Heart left ventricle (tissue), 16 donors: Measurements from ENCODE around the gene PTPN21. TPM values are rescaled to one million over a fixed set of nuclear protein-coding genes. Genes with fewer than 3 reads are reported as not detected.

Experiments
- ATAC-seq, 4 donors: fragments of 200-7000 bp; cut with Tn5 transposase; one replicate each; pipeline ENCODE4 v1.9.1; 2020 to 2022; ENCODE audit warnings: moderate library complexity in 4 of 4, mild to moderate bottlenecking in 3 of 4, moderate number of reproducible peaks in 1 of 4
- DNase-seq, 5 donors: peaks; one replicate each; pipeline ENCODE4 v3.0.0-alpha.2; 2020
- H3K27ac ChIP-seq, 12 donors: fragments of 200-600 bp; sonication (generic) in 4 of 12; one replicate each; pipeline versions ENCODE4 v1.5.0 to v1.8.0; 2016 to 2022; ENCODE audit warnings: mild to moderate bottlenecking in 2 of 12
- H3K27me3 ChIP-seq, 9 donors: fragments of 200-600 bp; sonication (generic) in 2 of 9; one replicate each; pipeline versions ENCODE4 v1.5.1 to v1.8.0; 2016 to 2022; ENCODE audit warnings: mild to moderate bottlenecking in 3 of 9
- H3K36me3 ChIP-seq, 9 donors: fragments of 200-600 bp; sonication (generic) in 2 of 9; one replicate each; pipeline versions ENCODE4 v1.5.0 to v1.8.0; 2018 to 2022; ENCODE audit warnings: mild to moderate bottlenecking in 2 of 9
- H3K4me1 ChIP-seq, 12 donors: fragments of 200-600 bp; sonication (generic) in 4 of 12; one replicate each; pipeline versions ENCODE4 v1.5.0 to v1.8.0; 2016 to 2022; ENCODE audit warnings: mild to moderate bottlenecking in 3 of 12
- H3K4me3 ChIP-seq, 12 donors: fragments of 200-600 bp; sonication (generic) in 4 of 12; one replicate each; pipeline versions ENCODE4 v1.5.0 to v1.8.0; 2017 to 2022; ENCODE audit warnings: mild to moderate bottlenecking in 9 of 12, moderate library complexity in 4 of 12
- H3K9me3 ChIP-seq, 12 donors: fragments of 200-600 bp; sonication (generic) in 4 of 12; one replicate each; pipeline versions ENCODE4 v1.5.0 to v1.8.0; 2016 to 2022; ENCODE audit warnings: mild to moderate bottlenecking in 1 of 12
- CTCF ChIP-seq, 12 donors: fragments of 200-600 bp; sonication (generic) in 4 of 12; IDR thresholded peaks; one replicate each; pipeline versions ENCODE4 v1.5.0 to v1.8.0; 2018 to 2022; ENCODE audit warnings: antibody characterized with exemption in 12 of 12, mild to moderate bottlenecking in 5 of 12
- POLR2A ChIP-seq, 2 donors: fragments of 450-650 bp; IDR thresholded peaks; one replicate each; pipeline ENCODE4 v1.6.1; 2017; ENCODE audit warnings: antibody characterized with exemption in 2 of 2, mild to moderate bottlenecking in 2 of 2, moderate library complexity in 2 of 2
- WGBS, 4 donors: extraction: QIAGEN DNeasy Blood & Tissue Kit in 2 of 4; methylation state at CpG; one replicate each; pipeline versions ENCODE4 v1.1.5 to v1.1.7; 2013 to 2018; 5-methylcytosine and 5-hydroxymethylcytosine counted together
- intact Hi-C, 10 donors: fragments of 100-400 bp; cut with DNase I; formaldehyde crosslinking; loops; one replicate each; pipeline versions ENCODE4 v1.11.1 to v1.14.2; 2022
- polyA plus RNA-seq, 2 donors: library from polyadenylated mRNA; stranded (reverse); fragments of 200-250 nt; gene quantifications; one replicate each; pipeline ENCODE4 v1.2.3, GENCODE V29; 2013
- total RNA-seq, 9 donors: library from RNA; depleted of rRNA in 2 of 9; stranded (reverse); fragments of >200 nt in 2 of 9; fragmentation: NEBNext Ultra II Directional in 3 of 9; extraction: Animal tissue kit (Norgen Biotek cat#: 25700) in 3 of 9; gene quantifications; one replicate each; pipeline versions ENCODE4 v1.1.0 to v1.2.4, GENCODE V29; 2016 to 2023
- donor health status: ischemic (EF 13 %, LVEDD 7.1; RV severe dilation, severe dysfunction).
- donor health status: healthy with polysubstance abuse.
- donor health status: DM: no; HTN: yes; CAD: no.
- donor health status: DM: no; HTN: no; CAD: no.
- donor health status: ischemic (EF 25% LVEDD 6.9; RV normal size, moderate dysfunction).
- donor health status: ischemic (EF 25% LVEDD 5.7; RV mildly dilated, moderate dysfunction).
- donor health status: healthy.
- donor health status: DM: yes; HTN: yes; CAD: no.
- donor health status: ischemic (EF 35%, LVEDD 5.7; RV mildly dilated, moderate dysfunction).
- donor health status: nonischemic (EF 11% LVEDD 7.7; RV severe dilation, severe dysfunction).
- donor health status: DM: yes; HTN: yes; CAD: no.
- donor health status: PGD.
- donor health status: ischemic (EF 29% LVEDD 5.4; RV normal size, mild dysfunction).
- donor health status: nonischemic (EF 23%, LVEDD 6.1; RV moderate dilation, normal function).

PTPN21 gene
- total and polyA plus RNA-seq, 11 donors, result 9.4 to 68.3 (median 24.8) TPM

- peak; percentile 81 to 87 (median 84) for ATAC-seq
- H3K36me3 ChIP-seq, result peaks cover 0 to 40% (median 16%) of the 10 kb centered on the region in 9 donors
- WGBS, 4 donors, result 6 to 14% (median 8%) methylated on average over 30 to 50 of the region's 50 CpGs
- DNase-seq, result peak; percentile 81 to 86 (median 83)
- peaks cover 11 to 70% (median 47%) of the 10 kb centered on the region in 12 donors for H3K4me1 ChIP-seq
- peak overlapping the region; percentile 38 to 91 (median 74) for H3K4me3 ChIP-seq
- H3K27me3 ChIP-seq, result peaks cover 0 to 54% (median 0%) of the 10 kb centered on the region in 9 donors
- H3K9me3 ChIP-seq, result no peaks in the 10 kb centered on the region
- intact Hi-C loops, result loop anchor here in 3 of 10 donors (2.0 to 10.0 kb wide), 4 partner anchors 58 to 606 kb away; partner anchors contain the start of genes SPATA7 (in 2 of the 3) and GALC (in 1 of the 3)
- TF ChIP-seq CTCF (IDR thresholded peaks at IDR 0.05) (peak in 9 of 12 donors; percentile 24 to 58 (median 42)), POLR2A (IDR thresholded peaks at IDR 0.05) (peak in 1 of 2 donors; percentile 29)
- peak overlapping the region in 11 of 12 donors; percentile 54 to 85 (median 77) for H3K27ac ChIP-seq
These were observed 3.5 kb downstream of the PTPN21 start for GRCh38 chr14:88551094-88551870.

- H3K9me3 ChIP-seq, result no peaks in the 10 kb centered on the region
- H3K4me3 ChIP-seq, result peak overlapping the region in 1 of 12 donors; percentile 83
- peaks cover 9 to 60% (median 40%) of the 10 kb centered on the region in 12 donors for H3K4me1 ChIP-seq
- DNase-seq (no peak), ATAC-seq (no peak)
- H3K36me3 ChIP-seq, result peaks cover 0 to 52% (median 18%) of the 10 kb centered on the region in 9 donors
- H3K27ac ChIP-seq, result peak overlapping the region in 1 of 12 donors; percentile 77
- 85 to 93% (median 93%) methylated on average over 15 of the region's 15 CpGs for WGBS, 4 donors
- peaks cover 0 to 42% (median 0%) of the 10 kb centered on the region in 9 donors for H3K27me3 ChIP-seq
- intact Hi-C loops, result loop anchor here in 3 of 10 donors (2.0 to 10.0 kb wide), 4 partner anchors 57 to 605 kb away; partner anchors contain the start of genes SPATA7 (in 2 of the 3) and GALC (in 1 of the 3)
- TF ChIP-seq CTCF (IDR thresholded peaks at IDR 0.05) (no peak), POLR2A (IDR thresholded peaks at IDR 0.05) (no peak)
These were observed 4.7 kb downstream of the PTPN21 start for GRCh38 chr14:88550078-88550477.

GRCh38 chr14:88547386-88547780 is 7.4 kb downstream of the PTPN21 start:
- 71 to 80% (median 71%) methylated on average over 3 of the region's 3 CpGs for WGBS, 4 donors
- H3K36me3 ChIP-seq, result peaks cover 0 to 74% (median 25%) of the 10 kb centered on the region in 9 donors
- peaks cover 0 to 17% (median 0%) of the 10 kb centered on the region in 9 donors for H3K27me3 ChIP-seq
- no peak for TF ChIP-seq CTCF (IDR thresholded peaks at IDR 0.05)
- no peak for TF ChIP-seq POLR2A (IDR thresholded peaks at IDR 0.05)
- ATAC-seq (no peak), DNase-seq (no peak)
- H3K4me3 ChIP-seq, result no peak overlapping the region
- intact Hi-C loops, result no loop called here
- H3K27ac ChIP-seq, result no peak overlapping the region
- H3K4me1 ChIP-seq, result peaks cover 0 to 58% (median 37%) of the 10 kb centered on the region in 12 donors
- H3K9me3 ChIP-seq, result no peaks in the 10 kb centered on the region
